Measurements from ENCODE around the gene ARAP1. TPM values are rescaled to one million over a fixed set of nuclear protein-coding genes. Genes with fewer than 3 reads are reported as not detected.

Gene ARAP1
- total and polyA plus RNA-seq, 2 donors (not counting 1 experiment from before 2014, with no cell fraction given): 41.8 to 113 TPM

DNA sequence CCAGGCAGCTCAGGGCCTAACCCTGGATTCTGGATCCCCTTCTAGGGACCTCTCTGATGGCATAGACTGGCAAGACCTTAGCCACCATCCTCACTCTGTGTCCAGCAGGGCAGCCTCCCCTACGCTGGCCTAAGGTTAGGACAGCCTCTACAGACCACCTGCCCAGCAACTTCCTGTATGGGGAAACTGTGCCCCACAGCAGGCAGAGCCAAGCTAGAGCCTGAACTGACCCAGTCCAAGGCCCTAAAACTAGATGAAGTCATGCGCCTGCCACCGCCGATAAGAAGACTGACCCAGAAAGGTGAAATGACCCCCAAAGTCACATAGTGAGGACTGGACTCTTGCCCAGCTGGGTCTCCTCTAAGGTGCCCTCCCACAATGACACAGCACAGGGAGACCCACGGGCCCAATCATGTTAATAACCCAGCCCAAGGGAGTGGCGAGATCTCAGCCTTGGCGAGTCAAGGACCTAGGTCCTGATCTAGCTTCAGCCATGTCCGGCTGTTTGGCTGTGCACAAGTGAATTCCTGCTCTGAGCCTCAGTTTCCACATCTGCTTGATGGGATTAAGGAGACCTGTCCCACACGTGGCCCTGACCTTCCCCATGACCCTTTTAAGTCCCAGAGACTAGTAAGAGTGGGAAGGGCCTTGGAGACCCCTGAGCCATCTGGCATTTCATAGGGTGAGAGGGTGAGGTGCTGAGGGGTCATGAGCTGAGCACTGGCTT is 24.1 kb upstream of the ARAP1 start:
- H3K4me3 ChIP-seq (replicated peaks in 1 of 4; ENCODE audit: control extremely low read depth in 1 of 4, insufficient read depth in 1 of 4, low read depth in 3 of 4, low read length in 4 of 4): no peak overlapping the region
- H3K36me3 ChIP-seq (ENCODE audit: control insufficient read depth, insufficient read depth, low read length): no peaks in the 10 kb centered on the region
- H3K9me3 ChIP-seq (ENCODE audit: control insufficient read depth, insufficient read depth, low read depth, low read length): no peaks in the 10 kb centered on the region
- TF ChIP-seq, protein P1, sequence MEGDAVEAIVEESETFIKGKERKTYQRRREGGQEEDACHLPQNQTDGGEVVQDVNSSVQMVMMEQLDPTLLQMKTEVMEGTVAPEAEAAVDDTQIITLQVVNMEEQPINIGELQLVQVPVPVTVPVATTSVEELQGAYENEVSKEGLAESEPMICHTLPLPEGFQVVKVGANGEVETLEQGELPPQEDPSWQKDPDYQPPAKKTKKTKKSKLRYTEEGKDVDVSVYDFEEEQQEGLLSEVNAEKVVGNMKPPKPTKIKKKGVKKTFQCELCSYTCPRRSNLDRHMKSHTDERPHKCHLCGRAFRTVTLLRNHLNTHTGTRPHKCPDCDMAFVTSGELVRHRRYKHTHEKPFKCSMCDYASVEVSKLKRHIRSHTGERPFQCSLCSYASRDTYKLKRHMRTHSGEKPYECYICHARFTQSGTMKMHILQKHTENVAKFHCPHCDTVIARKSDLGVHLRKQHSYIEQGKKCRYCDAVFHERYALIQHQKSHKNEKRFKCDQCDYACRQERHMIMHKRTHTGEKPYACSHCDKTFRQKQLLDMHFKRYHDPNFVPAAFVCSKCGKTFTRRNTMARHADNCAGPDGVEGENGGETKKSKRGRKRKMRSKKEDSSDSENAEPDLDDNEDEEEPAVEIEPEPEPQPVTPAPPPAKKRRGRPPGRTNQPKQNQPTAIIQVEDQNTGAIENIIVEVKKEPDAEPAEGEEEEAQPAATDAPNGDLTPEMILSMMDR (conservative IDR thresholded peaks at IDR 0.05 in 1 of 2, IDR thresholded peaks at IDR 0.05 in 1 of 2; ENCODE audit: low read depth in 1 of 2, low read length in 2 of 2): no peak
- no peak for TF ChIP-seq EZH2 (IDR thresholded peaks at IDR 0.05; ENCODE audit: low read length, missing control alignments)
- H3K4me2 ChIP-seq (ENCODE audit: extremely low read depth, insufficient read depth, low read length): no peak overlapping the region
- no peaks in the 10 kb centered on the region for H3K79me2 ChIP-seq (ENCODE audit: control insufficient read depth, insufficient read depth, low read length)
- no peak overlapping the region for H2AFZ ChIP-seq (ENCODE audit: low read length)
- no peak overlapping the region for H3K9ac ChIP-seq (ENCODE audit: insufficient read depth, low read length)
- peaks cover 17% of the 10 kb centered on the region for H3K4me1 ChIP-seq (ENCODE audit: control insufficient read depth, extremely low read depth, insufficient read depth, low read length)
- no peaks in the 10 kb centered on the region for H4K20me1 ChIP-seq (ENCODE audit: control insufficient read depth, extremely low read depth, insufficient read depth, low read length)
- no peak for DNase-seq (ENCODE audit: low read depth in 2 of 2)
- no peak overlapping the region for H3K27ac ChIP-seq (ENCODE audit: insufficient read depth, low read length)
- peaks cover 3% of the 10 kb centered on the region for H3K27me3 ChIP-seq (ENCODE audit: control insufficient read depth, insufficient read depth, low read length)

DNA sequence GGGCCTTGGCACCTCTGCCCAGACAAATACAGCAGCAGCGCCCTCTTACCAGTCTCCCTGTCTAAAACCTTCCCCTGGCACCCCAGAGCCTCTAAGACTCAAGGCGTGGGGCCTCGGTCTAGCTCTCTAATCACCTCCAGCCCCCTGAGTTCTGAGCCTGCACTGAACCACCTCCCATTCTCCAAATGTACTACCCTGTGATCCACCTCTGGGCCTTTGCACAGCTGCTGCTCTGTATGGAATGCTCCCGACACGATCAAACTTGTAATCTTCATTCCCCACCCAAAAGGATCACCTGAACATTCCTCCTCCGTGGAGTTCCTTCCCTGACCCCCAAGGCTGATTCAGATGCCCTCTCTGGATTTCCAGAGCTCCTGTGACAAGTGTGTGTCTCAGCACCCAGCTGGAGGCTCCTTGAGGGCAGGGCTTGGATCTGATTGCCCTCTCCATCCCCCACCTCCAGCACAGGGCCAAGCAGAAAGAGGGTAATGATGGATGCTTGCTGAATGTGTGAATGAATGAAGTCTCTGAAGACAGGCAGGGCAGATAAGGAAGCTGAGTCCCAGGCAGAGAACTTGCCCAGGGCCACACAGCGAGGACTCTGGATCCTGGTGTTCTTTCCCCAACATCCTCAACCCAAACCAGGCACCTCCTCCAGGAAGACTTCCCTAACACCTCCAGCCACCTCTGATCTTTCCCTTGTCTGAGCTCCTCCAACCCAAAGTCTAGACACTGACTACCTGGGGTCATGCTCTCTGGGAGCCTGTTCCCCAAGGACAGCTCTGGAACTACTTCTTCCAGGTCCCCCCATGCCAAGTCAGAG is 23.3 kb upstream of the ARAP1 start:
- H2AFZ ChIP-seq (ENCODE audit: low read length): no peak overlapping the region
- DNase-seq (ENCODE audit: low read depth in 2 of 2): no peak
- no peaks in the 10 kb centered on the region for H3K36me3 ChIP-seq (ENCODE audit: control insufficient read depth, insufficient read depth, low read length)
- H3K4me3 ChIP-seq (replicated peaks in 1 of 4; ENCODE audit: control extremely low read depth in 1 of 4, insufficient read depth in 1 of 4, low read depth in 3 of 4, low read length in 4 of 4): no peak overlapping the region
- peaks cover 19% of the 10 kb centered on the region for H3K4me1 ChIP-seq (ENCODE audit: control insufficient read depth, extremely low read depth, insufficient read depth, low read length)
- H3K9ac ChIP-seq (ENCODE audit: insufficient read depth, low read length): no peak overlapping the region
- no peak overlapping the region for H3K4me2 ChIP-seq (ENCODE audit: extremely low read depth, insufficient read depth, low read length)
- TF ChIP-seq, protein P1 (conservative IDR thresholded peaks at IDR 0.05 in 1 of 2, IDR thresholded peaks at IDR 0.05 in 1 of 2; ENCODE audit: low read depth in 1 of 2, low read length in 2 of 2): no peak
- TF ChIP-seq EZH2 (IDR thresholded peaks at IDR 0.05; ENCODE audit: low read length, missing control alignments): no peak
- H3K27ac ChIP-seq (ENCODE audit: insufficient read depth, low read length): no peak overlapping the region
- H3K79me2 ChIP-seq (ENCODE audit: control insufficient read depth, insufficient read depth, low read length): no peaks in the 10 kb centered on the region
- peaks cover 3% of the 10 kb centered on the region for H3K27me3 ChIP-seq (ENCODE audit: control insufficient read depth, insufficient read depth, low read length)
- H4K20me1 ChIP-seq (ENCODE audit: control insufficient read depth, extremely low read depth, insufficient read depth, low read length): no peaks in the 10 kb centered on the region
- H3K9me3 ChIP-seq (ENCODE audit: control insufficient read depth, insufficient read depth, low read depth, low read length): no peaks in the 10 kb centered on the region

DNA sequence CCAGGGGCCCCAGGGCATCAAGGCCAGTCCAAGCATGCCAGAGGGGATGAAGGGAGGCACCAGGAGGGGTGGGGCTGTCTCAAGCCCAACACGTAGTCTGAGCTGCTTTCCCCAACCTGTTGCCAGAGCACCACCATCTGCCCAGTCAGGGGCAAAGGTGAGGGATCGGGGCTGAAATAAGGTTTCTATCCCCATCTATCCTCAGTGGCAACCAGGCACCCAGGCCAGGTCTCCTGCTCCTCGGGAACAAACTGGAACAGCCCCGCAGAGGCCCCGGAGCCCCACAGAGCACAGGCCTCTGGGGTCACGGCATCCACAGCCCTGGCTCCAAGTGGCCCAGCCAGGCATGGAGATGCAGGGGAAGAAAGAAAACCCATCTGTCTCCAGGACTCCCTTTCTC is 22.3 kb upstream of the ARAP1 start:
- no peak overlapping the region for H3K9ac ChIP-seq (ENCODE audit: insufficient read depth, low read length)
- no peaks in the 10 kb centered on the region for H3K79me2 ChIP-seq (ENCODE audit: control insufficient read depth, insufficient read depth, low read length)
- no peak for TF ChIP-seq EZH2 (IDR thresholded peaks at IDR 0.05; ENCODE audit: low read length, missing control alignments)
- TF ChIP-seq, protein P1 (conservative IDR thresholded peaks at IDR 0.05 in 1 of 2, IDR thresholded peaks at IDR 0.05 in 1 of 2; ENCODE audit: low read depth in 1 of 2, low read length in 2 of 2): no peak
- H3K36me3 ChIP-seq (ENCODE audit: control insufficient read depth, insufficient read depth, low read length): no peaks in the 10 kb centered on the region
- H3K27ac ChIP-seq (ENCODE audit: insufficient read depth, low read length): no peak overlapping the region
- H4K20me1 ChIP-seq (ENCODE audit: control insufficient read depth, extremely low read depth, insufficient read depth, low read length): no peaks in the 10 kb centered on the region
- H3K4me3 ChIP-seq (replicated peaks in 1 of 4; ENCODE audit: control extremely low read depth in 1 of 4, insufficient read depth in 1 of 4, low read depth in 3 of 4, low read length in 4 of 4): no peak overlapping the region
- H3K9me3 ChIP-seq (ENCODE audit: control insufficient read depth, insufficient read depth, low read depth, low read length): no peaks in the 10 kb centered on the region
- no peak overlapping the region for H2AFZ ChIP-seq (ENCODE audit: low read length)
- peaks cover 19% of the 10 kb centered on the region for H3K4me1 ChIP-seq (ENCODE audit: control insufficient read depth, extremely low read depth, insufficient read depth, low read length)
- no peaks in the 10 kb centered on the region for H3K27me3 ChIP-seq (ENCODE audit: control insufficient read depth, insufficient read depth, low read length)
- no peak for DNase-seq (ENCODE audit: low read depth in 2 of 2)
- H3K4me2 ChIP-seq (ENCODE audit: extremely low read depth, insufficient read depth, low read length): no peak overlapping the region
